ENCODE results near the gene TIGD7.
A peak's percentile ranks its signal among the peaks of the same experiment; 100 is the strongest.
"Not testable (repeated sequence)": the region's sequence is repeated elsewhere in the genome, so short reads cannot be mapped to it uniquely, and the experiment has no call there.

Gene TIGD7

DNA sequence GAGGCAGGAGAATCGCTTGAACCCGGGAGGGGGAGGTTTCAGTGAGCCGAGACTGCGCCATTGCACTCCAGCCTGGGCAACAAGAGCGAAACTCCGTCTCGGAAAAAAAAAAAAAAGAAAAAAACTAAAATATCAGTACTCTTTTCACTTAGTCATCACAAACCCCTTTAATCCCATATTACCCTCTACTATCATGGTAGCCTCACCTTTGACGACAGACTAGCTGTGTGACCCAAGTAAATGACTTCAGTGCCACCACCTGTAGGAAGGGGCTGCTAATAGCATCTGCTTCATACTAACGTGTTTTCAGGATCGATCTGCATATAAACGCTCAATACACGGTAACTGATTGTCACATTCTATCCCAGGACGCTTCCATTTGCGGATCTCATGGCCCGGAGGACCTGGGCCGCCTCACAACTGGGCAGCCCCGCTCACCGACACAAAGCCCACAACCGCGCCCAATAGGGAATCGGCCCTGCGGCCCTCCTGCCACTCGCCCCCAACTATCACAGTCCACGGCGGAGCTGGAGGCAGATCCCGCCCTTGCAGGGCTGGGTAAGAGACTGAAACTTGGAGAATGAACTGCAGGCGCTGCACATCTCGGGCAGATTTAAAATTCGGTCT lies 23.0 kb downstream of the TIGD7 start:
- peak; percentile 77 for DNase-seq (ENCODE audit: low spot score)

DNA sequence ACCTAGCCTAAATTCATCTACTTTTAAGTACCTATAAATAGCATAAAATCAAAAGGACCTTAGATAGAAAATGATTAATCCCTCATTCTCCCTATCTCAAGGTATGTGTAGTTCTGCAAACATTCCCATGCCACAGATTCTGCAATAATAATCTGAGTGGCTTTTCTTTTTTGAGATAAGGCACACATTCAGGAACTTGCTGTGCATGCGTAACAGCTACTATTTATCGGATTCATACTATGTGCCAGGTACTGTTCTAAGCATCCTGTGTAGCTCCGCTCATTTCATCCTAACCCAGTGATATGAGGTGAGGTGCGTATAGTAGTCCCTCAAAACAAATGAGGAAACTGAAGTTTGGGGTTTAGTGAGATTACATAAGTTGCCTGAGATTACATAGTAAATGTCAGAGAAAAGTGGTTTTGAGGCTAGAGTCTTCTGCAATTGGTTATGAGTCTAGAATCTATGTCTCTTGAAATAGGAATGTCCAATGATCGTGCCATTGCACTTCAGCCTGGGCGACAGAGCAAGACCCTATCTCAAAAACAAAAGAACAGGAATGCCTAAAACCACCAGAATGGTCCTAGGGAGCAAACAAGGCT lies 23.9 kb downstream of the TIGD7 start:
- no peak for DNase-seq (ENCODE audit: low spot score)

DNA sequence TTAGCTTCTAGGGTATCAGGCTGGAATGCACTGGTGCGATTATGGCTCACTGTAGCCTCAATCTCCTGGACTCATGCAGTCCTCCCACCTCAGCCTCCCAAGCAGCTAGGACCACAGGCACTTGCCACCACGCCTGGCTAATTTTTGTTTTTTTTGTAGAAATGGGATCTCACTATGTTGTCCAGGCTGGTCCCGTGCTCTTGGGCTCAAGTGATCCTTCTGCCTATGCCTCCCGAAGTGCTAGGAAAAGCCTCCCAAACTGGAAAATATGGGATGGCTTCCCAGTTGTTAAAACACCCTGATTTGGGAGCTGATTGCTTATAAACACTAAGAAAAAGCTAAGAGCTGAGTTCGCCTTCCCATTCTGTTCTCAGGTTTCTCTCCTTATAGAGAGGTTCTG lies 28.6 kb downstream of the TIGD7 start:
- no peak for DNase-seq (ENCODE audit: low spot score)

DNA sequence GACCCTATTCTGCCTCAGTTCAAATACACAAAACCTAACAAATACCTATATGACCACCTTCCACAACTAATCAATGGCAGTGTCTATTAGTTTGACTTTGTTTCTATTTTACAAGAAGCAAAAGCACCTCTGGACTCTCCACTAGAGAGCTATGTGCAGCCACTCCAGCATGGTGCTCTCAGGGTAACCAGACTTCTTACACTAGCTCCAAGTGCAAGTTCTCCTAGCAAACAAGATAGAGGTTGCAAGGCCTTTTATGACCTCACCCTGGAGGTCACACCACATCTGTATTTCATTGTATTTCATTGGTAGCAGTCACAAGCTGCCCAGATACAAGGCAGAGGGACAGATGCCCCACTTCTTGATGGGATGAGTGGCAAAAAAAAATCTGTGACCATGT lies 30.3 kb downstream of the TIGD7 start:
- DNase-seq (ENCODE audit: low spot score): no peak

DNA sequence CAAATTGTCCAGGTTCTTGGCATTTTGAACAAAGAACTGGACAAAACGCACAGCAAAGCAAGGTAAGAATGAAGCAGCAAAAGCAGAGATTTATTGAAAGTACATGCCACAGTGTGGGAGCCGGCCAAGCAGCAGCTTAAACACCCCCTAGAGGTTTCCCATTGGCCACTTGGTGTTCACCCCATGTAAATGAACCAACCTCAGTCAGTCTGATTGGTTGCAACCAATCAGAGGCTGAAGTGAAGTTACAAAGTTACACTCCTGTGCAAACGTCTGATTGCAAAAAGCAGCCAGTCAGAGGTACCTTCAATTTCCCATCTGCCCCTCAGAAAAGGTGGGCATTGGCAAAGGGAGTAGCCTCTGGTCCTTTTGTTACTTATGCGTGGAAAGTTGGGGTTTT lies 30.7 kb downstream of the TIGD7 start:
- DNase-seq (ENCODE audit: low spot score): no peak

DNA sequence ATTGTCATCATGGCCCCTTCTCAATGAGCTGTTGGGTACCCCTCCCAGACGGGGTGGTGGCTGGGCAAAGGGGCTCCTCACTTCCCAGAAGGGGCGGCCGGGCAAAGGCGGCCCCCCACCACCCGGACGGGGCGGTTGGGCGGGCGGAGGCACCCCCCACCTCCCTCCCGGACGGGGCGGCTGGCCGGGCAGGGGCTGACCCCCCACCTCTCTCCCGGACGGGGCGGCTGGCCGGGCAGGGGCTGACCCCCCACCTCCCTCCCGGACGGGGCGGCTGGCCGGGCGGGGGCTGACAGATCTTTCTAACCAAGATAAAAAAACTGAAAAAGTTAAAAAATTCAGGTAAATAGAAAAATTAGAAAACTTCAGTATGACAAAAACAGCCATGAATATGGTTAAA lies 33.9 kb downstream of the TIGD7 start:
- not testable (repeated sequence) for DNase-seq (ENCODE audit: low spot score)

DNA sequence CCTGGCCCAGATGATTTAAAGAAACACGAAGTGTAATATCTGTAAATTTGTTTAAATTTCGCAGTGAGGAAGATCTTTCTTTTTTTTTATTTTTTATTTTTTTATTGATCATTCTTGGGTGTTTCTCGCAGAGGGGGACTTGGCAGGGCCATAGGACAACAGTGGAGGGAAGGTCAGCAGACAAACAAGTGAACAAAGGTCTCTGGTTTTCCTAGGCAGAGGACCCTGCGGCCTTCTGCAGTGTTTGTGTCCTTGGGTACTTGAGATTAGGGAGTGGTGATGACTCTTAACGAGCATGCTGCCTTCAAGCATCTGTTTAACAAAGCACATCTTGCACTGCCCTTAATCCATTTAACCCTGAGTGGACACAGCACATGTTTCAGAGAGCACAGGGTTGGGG lies 34.5 kb downstream of the TIGD7 start:
- DNase-seq (ENCODE audit: low spot score): not testable (repeated sequence)

DNA sequence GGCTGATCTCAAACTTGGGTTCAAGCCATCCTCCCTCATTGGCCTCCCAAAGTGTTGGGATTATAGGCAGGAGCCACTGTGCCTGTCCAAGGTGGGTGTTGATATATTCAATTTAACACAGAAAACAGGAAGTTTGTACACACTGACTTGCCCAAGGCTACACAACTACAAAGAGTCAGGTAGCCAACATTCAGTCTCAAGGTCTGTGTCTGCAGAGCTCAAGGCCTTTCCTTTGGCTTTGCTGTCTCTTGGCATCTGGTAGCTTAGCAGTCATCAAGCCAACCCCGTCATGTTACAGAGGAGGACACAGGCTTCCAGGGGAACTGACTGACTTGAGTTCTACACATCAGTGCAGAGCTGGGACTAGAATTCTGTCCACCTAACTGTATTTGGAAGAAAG lies 36.9 kb downstream of the TIGD7 start:
- no peak for DNase-seq (ENCODE audit: low spot score)

DNA sequence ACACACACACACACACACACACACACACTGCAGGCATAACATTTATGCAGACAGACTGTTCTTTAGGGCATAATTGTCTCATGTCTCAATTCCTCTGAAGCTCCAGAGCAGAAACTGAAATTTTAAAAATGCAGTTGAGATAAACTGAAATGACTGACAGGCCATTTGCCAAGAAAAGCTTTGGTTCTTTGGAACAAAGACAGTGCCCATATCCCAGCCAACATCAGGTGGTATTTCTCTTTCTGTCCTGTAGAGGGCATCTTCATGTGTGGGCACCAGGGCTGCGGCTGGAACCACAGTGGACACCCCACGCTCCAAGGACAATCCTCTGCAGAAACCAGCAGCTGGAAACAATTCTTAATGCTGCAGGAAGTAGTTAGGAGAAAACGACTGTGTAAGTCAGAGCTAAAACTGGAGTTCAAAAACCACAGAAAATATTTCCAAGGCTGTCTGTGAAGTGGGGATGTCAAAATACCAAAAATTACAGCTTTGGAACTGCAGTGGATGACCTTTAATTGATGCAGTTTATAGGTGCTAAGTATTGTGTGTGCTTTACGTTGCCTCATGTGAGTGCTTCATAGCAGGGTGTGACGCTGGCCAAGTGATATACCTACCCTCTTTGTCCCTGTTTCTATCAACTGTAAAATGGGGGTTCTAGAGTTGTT lies 38.2 kb downstream of the TIGD7 start:
- DNase-seq (ENCODE audit: low spot score): peak; percentile 71

DNA sequence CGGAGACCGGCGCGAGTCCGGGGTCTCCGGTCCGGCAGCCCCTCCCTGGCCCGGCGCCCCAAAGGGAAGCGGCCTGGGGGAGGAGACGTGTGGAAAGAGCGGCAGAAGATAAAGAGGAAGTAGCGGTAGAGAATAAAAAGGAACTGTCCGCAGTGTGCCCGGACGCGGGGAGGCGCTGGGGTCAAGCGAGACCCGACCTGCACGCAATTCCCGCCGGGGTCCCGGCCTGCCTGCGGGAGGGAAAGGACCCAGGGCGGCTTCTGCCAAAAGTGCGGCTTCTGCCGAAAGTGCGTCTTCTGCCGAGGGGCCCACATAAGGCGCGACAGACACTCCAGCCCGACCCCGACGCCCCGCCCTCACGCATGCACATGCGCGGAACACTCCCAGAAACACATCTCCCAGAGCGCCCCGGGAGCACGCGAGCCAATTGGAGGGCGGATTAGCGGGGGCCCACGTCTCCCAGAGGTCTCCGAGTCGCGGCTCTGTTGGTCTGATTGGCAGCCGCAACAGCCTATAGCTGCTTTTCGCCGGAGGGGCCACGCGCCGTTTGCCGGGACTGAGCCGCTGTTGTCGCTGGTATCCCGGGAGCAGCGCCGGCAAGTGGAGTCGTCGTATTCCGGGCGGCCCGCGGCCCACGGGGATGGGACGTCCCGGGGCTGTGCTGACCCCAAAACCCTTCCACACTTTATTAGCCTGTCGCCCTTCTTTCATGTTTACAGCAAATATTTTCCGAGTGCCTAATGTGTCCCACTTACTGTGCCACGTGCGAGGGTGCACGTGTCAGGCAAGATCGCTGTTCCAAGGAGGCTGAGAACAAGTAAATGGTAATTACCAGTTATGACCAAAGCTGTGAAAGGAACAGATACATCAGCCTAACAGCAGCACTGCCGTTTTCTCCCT lies 40.8 kb downstream of the TIGD7 start:
- DNase-seq (ENCODE audit: low spot score): peak; percentile 99

DNA sequence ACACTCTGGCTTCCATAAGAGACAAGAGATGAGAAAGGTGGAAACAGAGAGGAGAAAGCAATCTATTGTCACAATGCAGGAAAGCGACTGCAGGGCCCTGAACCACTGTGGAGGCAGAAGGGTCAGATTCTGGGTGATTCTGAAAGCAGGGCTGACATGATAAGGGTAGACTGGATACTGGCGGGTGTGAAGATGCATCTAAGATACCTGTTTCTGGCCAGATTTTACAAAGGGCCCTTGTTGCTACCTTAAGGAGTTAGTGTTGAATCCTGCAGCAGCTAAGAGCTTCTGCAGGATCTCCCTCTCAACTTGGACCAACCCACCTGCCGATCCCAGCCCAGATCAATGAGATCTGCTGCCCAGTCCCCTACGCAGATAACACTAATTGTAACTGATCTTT lies 42.7 kb downstream of the TIGD7 start:
- DNase-seq (ENCODE audit: low spot score): no peak

DNA sequence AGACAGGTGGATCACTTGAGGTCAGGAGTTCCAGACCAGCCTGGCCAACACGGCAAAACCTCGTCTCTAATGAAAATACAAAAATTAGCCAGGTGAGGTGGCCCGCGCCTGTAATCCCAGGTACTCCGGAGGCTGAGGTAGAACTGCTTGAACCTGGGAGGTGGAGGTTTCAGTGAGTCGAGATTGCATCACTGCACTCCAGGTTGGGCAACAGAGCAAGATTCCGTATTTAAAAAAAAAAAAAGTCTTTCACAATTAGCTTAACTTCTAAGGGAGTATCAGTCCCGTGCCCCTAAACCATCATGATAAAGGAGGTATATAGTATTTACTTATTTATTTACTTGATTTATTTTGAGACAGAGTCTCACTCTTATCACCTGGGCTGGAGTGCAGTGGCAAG lies 45.4 kb downstream of the TIGD7 start:
- no peak for DNase-seq (ENCODE audit: low spot score)

DNA sequence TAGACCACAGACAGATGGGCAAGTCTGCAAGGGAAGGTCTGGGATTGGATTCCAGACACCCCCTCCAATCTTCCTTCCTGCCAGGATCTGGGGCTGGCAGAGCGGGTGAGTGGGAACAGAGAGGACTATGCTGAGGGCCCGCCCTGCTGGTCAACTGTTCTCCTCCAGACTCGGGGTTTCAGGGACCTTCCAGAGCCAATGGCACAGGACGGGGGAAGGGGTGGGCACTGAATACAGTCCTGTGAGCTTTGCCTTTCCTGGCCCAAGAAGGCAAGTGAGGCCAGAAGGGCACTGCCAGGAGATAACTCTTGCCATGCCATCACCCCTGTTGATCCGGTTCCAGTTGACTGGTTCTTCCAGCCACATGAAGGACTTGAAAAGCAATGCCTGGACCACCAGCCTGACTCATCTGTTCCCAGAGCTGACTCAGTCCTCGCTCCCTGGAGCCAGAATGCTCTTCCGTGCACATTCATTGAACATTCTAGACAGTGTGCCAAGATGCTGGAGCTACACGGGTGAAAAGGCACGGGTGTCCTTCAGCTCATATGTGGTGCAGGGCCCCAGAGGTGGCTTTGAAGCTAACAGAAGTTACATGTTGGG lies 48.3 kb downstream of the TIGD7 start:
- no peak for DNase-seq (ENCODE audit: low spot score)

DNA sequence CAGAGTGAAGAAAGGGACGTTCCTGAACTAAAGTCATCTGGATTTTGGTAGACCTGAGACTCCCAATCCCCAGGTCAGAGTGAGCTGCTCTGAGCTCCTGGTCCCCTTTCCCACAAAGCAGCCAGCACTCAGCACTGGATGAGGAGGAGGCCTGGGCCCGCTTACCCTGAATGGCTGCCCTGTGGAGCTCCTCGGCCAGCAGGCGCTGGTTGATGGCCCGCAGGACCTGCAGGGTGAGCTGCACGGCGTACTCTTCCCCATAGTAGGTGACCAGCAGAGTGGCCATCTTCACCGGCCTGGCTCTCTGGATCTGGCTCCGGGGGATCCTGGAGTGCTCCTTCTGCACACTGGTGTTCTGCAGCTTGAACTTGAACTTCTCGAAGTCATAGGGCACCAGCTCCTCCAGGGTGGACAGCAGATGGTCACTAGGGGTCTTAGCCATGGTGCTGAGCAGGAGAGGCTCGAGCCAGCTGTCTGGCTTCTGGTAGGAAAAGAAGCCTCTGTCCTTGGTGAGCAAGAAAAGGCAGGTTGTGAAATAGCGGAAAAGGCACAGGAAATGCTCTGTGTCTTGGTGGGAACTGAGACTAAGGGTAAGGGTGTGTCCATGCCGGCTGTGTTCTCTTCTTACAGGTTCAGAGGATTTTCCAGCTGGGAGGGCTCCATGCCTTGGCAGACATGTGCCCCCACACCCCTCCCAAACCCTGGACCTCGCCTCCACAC lies 48.9 kb downstream of the TIGD7 start, which contains the start of gene MEFV:
TSS of gene MEFV (minus strand) at position 488 of the 720 bp plus-strand sequence. CDS start at position 442, 46 bp downstream.
- no peak for DNase-seq (ENCODE audit: low spot score)

DNA sequence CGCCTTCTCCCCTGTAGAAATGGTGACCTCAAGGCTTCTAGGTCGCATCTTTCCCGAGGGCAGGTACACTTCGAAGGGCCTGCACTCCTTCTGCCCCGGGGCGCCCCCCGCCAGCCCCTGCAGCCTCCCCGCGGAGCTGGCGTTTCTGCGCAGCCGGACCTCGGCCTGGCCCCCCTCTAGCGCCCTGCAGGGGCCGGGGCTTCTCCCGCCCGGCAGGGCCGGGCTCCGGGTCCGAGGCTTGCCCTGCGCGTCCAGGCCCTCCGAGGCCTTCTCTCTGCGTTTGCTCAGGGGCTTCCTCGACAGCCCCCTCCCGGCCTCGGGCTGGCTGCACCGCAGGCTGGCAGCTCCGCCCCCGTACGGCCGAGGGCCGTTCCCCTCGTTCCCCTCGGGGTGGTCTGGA lies 50.9 kb downstream of the TIGD7 start:
- no peak for DNase-seq (ENCODE audit: low spot score)

DNA sequence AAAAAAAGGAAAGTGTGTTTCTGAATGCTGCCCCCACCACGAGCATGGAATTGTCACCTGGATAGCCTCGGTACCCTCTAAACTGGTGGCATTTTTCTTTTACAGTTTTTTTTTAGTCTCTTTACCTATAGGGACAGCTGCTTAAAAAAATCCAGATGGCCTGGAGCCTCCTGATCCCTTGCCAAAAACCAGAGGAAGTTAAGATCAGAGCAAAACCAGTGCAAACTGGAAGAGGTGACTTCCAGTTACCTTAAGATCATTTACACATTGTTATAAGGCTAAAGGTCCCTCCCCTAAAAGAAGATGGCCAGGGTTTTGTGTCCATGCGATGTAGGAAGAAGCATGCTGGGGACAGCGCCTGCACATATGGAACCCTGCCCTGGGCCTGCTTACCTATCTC lies 52.3 kb downstream of the TIGD7 start:
- DNase-seq (ENCODE audit: low spot score): no peak

DNA sequence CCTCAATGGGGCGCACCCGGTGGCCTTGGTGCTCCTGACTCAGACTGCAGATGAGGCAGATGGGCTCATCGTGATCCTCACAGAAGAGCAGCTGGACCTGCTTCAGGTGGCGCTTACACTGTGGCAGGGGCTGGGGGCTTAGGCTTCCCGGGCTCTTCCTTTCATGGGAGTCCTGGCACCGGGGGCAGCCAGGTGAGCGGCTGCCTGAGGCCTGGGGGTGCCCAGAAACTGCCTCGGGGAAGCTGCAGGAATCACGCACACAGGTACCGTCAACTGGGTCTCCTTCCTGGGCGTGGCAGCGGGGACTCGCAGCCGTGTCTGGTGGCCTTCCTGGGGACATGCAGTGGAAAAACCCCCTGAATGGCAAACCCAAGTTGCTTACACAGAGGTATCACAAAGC lies 55.8 kb downstream of the TIGD7 start:
- no peak for DNase-seq (ENCODE audit: low spot score)

DNA sequence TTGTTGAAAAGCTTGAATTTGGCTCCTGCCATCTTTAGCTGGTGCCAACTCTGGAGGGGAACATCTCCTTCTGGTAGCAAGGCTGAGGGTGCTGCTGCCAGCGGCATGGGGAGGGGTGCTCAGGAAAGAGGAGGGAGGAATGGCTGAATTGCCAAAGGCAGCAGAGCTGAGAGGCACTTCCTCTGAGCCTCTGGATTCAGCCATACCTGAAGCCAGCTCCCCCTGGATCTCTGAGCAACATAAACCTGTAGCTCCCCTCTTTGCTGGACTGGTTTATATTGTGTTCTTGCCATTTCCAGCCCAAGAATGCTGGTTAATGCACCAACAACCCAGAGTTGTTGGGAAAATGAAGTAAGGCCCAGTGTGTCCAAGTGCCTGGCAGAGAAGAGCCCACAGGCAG lies 56.2 kb downstream of the TIGD7 start:
- no peak for DNase-seq (ENCODE audit: low spot score)

Data from GM03348 (cell line).